ENCODE data around the gene LRRC37A2.
"Not testable (repeated sequence)": the region's sequence is repeated elsewhere in the genome, so short reads cannot be mapped to it uniquely, and the experiment has no call there.

LRRC37A2 gene

DNA sequence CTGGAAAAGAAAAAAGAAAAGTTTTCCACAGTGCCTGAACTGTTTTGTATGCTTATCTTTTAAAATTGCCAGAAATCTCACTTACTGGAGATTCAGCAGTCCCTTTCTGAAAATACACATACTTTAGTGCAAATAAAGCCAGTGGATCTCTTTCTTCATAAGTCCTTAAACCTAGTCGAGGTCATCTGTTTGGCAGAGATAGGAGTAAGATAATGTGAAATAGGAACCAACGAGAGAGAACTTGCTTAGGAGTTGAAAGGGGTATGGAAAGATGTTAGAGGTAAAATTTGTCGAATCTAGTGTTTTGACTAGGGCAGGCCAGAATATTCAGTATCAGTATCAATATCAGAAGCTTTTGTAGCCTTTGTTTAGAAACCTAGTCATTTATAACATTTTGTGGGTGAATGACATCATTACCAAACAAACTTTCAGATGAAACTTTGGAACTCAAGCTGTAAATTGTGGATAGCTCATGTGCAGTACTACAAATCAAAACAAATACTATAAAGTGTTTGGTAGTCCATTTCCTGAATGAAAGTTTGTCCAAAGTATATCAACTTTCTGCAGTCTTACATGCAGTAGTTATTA is 86.2 kb downstream of the LRRC37A2 start:
- not testable (repeated sequence) for DNase-seq (ENCODE audit: low read depth in 2 of 2)

DNA sequence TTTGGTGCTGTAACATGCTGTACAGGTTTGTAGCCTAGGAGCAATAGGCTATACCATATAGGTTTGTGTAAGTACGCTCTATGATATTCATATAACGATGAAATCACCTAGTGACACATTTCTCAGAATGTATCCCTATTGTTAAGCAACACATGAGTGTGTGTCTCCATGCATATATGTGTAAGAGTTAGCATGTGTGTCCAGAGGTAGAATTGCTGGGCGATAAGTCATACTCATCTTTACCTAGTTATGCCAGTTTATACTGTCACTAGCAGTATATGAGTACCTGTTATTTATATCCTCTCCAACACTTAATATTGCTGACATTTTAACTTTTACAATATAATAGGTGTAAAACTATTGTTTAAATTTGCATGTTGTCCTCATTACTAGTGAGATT is 88.5 kb downstream of the LRRC37A2 start:
- DNase-seq (ENCODE audit: low read depth in 2 of 2) = not testable (repeated sequence)

DNA sequence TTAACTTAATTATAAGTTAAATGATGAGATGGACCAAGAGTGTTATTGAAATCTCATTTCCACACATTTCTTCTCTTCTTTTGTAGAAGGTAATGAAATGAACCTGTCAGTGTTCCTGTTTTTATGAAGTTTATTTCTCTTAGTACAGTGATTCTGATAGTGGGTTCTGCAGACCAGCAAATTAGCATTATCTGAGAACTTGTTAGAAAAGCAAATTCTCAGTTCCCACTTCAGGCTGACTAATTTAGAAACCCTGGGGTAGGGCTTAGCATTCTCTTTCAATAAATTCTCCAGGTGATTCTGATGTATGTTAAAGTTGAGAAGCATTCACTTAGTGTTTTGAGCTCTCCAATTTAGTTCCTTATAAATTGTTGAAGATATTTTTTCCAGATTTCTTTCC is 90.9 kb downstream of the LRRC37A2 start:
- DNase-seq (ENCODE audit: low read depth in 2 of 2) = not testable (repeated sequence)

All from stimulated activated CD4-positive, alpha-beta T cell treated with anti-CD3 and anti-CD28 coated beads, Interleukin-4, amount 100 ng/mL, for 48 hours (primary cell).